Ovary (tissue), 10 donors: Measurements from ENCODE around the gene AMPH. TPM values are rescaled to one million over a fixed set of nuclear protein-coding genes. Genes with fewer than 3 reads are reported as not detected.

Experiments used
- DNase-seq, 5 donors: peaks; one replicate each; pipeline ENCODE4 v3.0.0-alpha.2; 2019 to 2020
- H3K27ac ChIP-seq, 2 donors: fragments of 200-600 bp; one replicate each; pipeline versions ENCODE4 v1.5.1 to v1.8.0; 2019 to 2022
- H3K27me3 ChIP-seq: fragments of 200-600 bp; one replicate; pipeline ENCODE4 v1.8.0; 2022
- H3K36me3 ChIP-seq: fragments of 200-600 bp; sonication (generic); one replicate; pipeline ENCODE4 v1.5.1; 2019
- H3K4me1 ChIP-seq: one replicate; pipeline ENCODE4 v1.8.1; 2013; ENCODE audit warnings: mild to moderate bottlenecking, moderate library complexity; ENCODE audit not compliant: insufficient read depth
- H3K4me3 ChIP-seq: fragments of 200-600 bp; sonication (generic); one replicate; pipeline ENCODE4 v1.5.1; 2017
- H3K9me3 ChIP-seq, 2 donors: fragments of 200-600 bp in 1 of 2; sonication (generic) in 1 of 2; one replicate each; pipeline versions ENCODE4 v1.5.1 to v1.8.1; 2013 to 2019; ENCODE audit warnings: mild to moderate bottlenecking in 1 of 2, moderate library complexity in 1 of 2
- CTCF ChIP-seq, 3 donors: fragments of 450-650 bp in 2 of 3; fragments of 200-600 bp in 1 of 3; IDR thresholded peaks; one replicate each; pipeline versions ENCODE4 v1.5.1 to v1.8.0; 2016 to 2022; ENCODE audit warnings: antibody characterized with exemption in 3 of 3, mild to moderate bottlenecking in 1 of 3
- EP300 ChIP-seq: sonication (generic); formaldehyde crosslinking; IDR thresholded peaks from one replicate; pipeline ENCODE4 v1.6.1; 2017; ENCODE audit warnings: antibody characterized with exemption
- POLR2A ChIP-seq: fragments of 450-650 bp; IDR thresholded peaks from one replicate; pipeline ENCODE4 v1.6.1; 2017; ENCODE audit warnings: antibody characterized with exemption, mild to moderate bottlenecking, moderate library complexity
- WGBS, 3 donors: extraction: QIAGEN DNeasy Blood & Tissue Kit in 1 of 3; methylation state at CpG; one replicate each; pipeline versions ENCODE4 v1.1.5 to v1.1.7; 2013 to 2017; 5-methylcytosine and 5-hydroxymethylcytosine counted together
- intact Hi-C, 4 donors: fragments of 100-400 bp; cut with DNase I; formaldehyde crosslinking; loops; one replicate each; pipeline versions ENCODE4 v1.11.0 to v1.15.1; 2022 to 2023
- long read RNA-seq, 3 donors: library from polyadenylated mRNA in 2 of 3; unstranded in 2 of 3; transcript quantifications; one replicate each; pipeline ENCODE4 v2.0.0 and lab custom pipeline, GENCODE V29; 2021 to 2026
- polyA plus RNA-seq, 2 donors: library from polyadenylated mRNA; stranded (reverse); fragments of 200-250 nt in 1 of 2; fragments of 350-450 nt in 1 of 2; fragmentation: Illumina TruSeq in 1 of 2; extraction: RNeasy Lipid Tissue Mini Kit (QIAGEN cat#74804) in 1 of 2; gene quantifications; one replicate each; pipeline ENCODE4 v1.2.3, GENCODE V29; 2013 to 2014
- total RNA-seq, 7 donors: library from RNA; depleted of rRNA in 2 of 7; stranded (reverse); fragments of >200 nt in 2 of 7; fragmentation: NEBNext Ultra II Directional in 3 of 7; extraction: Animal tissue kit (Norgen Biotek cat#: 25700) in 3 of 7; gene quantifications; one replicate each; pipeline versions ENCODE4 v1.1.0 to v1.2.4, GENCODE V29; 2016 to 2023
- donor health status: DM: no; HTN: no; CAD: no; lungs with moderate emphysema.
- donor health status: DM: no; HTN: no; CAD: no.
- donor health status: Bipolar disorder and iron deficiency.
- donor health status: DM: yes; HTN: yes; CAD: no.
- donor health status: DM: no; HTN: no; CAD: no.
- donor health status: DM: yes; HTN: yes; CAD: no.

AMPH gene
- total RNA-seq, result 1 to 10 TPM in 3 of 7 donors, under 1 TPM in 4; 0.10 to 4.6 (median 0.83) TPM
- 1 to 10 TPM in 1 of 2 donors, under 1 TPM in 1; 0.63 to 4.5 TPM for polyA plus RNA-seq
- long read RNA-seq, donor 1, result 0 reads
- long read RNA-seq, donor 2, partial matches to known transcripts, result 0 of 1 reads
- long read RNA-seq, donor 2, other reads (novel, unspliced or antisense), result 0 of 1 reads
- long read RNA-seq, donor 3, result 0 reads

- H3K36me3 ChIP-seq, result no peaks in the 10 kb centered on the region
- peaks cover 2% of the 10 kb centered on the region for H3K4me1 ChIP-seq
- H3K27me3 ChIP-seq, result no peaks in the 10 kb centered on the region
- peak in 1 of 5 donors; percentile 27 for DNase-seq
- WGBS, 3 donors, result 0 to 2% (median 1%) methylated on average over 72 to 105 of the region's 105 CpGs
- H3K4me3 ChIP-seq, result peak within 1 kb of the TSS; percentile 46
- TF ChIP-seq CTCF (IDR thresholded peaks at IDR 0.05), result no peak
- no peak for TF ChIP-seq POLR2A
- TF ChIP-seq EP300, result no peak
- intact Hi-C loops, result no loop called here
- H3K27ac ChIP-seq, result no peak within 1 kb of the TSS
- H3K9me3 ChIP-seq, result no peaks in the 10 kb centered on the region
These were observed at the start of gene AMPH for GRCh38 chr7:38630720-38631673. Gene AMPH, minus strand, starts transcription at chr7:38631373. Its CDS starts 22 bp downstream, at chr7:38631351.

- H3K9me3 ChIP-seq, result no peaks in the 10 kb centered on the region
- WGBS, 3 donors, result 46 to 54% (median 52%) methylated on average over 3 of the region's 3 CpGs
- TF ChIP-seq CTCF (IDR thresholded peaks at IDR 0.05) (no peak), POLR2A (no peak), EP300 (no peak)
- intact Hi-C loops, result no loop called here
- H3K36me3 ChIP-seq, result no peaks in the 10 kb centered on the region
- H3K27ac ChIP-seq, result no peak overlapping the region
- DNase-seq, result no peak
- peaks cover 4% of the 10 kb centered on the region for H3K4me1 ChIP-seq
- no peaks in the 10 kb centered on the region for H3K27me3 ChIP-seq
- no peak overlapping the region for H3K4me3 ChIP-seq
These were observed 48.2 kb upstream of the AMPH start for GRCh38 chr7:38679419-38679818.

GRCh38 chr7:38678698-38679054 lies 47.5 kb upstream of the AMPH start:
- 93 to 100% (median 96%) methylated on average over 1 of the region's 1 CpG for WGBS, 3 donors
- TF ChIP-seq EP300 (no peak), CTCF (IDR thresholded peaks at IDR 0.05) (no peak), POLR2A (no peak)

GRCh38 chr7:38677981-38678697 lies 47.0 kb upstream of the AMPH start:
- no peaks in the 10 kb centered on the region for H3K9me3 ChIP-seq
- H3K36me3 ChIP-seq, result no peaks in the 10 kb centered on the region
- TF ChIP-seq EP300 (no peak), CTCF (IDR thresholded peaks at IDR 0.05) (no peak)
- WGBS, 3 donors, result 87 to 91% (median 91%) methylated on average over 5 of the region's 5 CpGs
- intact Hi-C loops, result no loop called here
- no peak overlapping the region for H3K4me3 ChIP-seq
- no peak overlapping the region for H3K27ac ChIP-seq
- H3K4me1 ChIP-seq, result peaks cover 4% of the 10 kb centered on the region
- H3K27me3 ChIP-seq, result no peaks in the 10 kb centered on the region
- DNase-seq, result no peak

More at GRCh38 chr7:38678698-38679054, 47.5 kb upstream of the AMPH start:
- no peak for DNase-seq
- no peaks in the 10 kb centered on the region for H3K9me3 ChIP-seq
- H3K4me1 ChIP-seq, result peaks cover 4% of the 10 kb centered on the region
- no peak overlapping the region for H3K27ac ChIP-seq
- no peaks in the 10 kb centered on the region for H3K36me3 ChIP-seq
- H3K27me3 ChIP-seq, result no peaks in the 10 kb centered on the region
- H3K4me3 ChIP-seq, result no peak overlapping the region
- intact Hi-C loops, result no loop called here
